Measurements from ENCODE around the gene FSHR.

GRCh38 chr2:48971801-48972200 lies 182.5 kb downstream of the FSHR start:
- TF ChIP-seq POLR2A (IDR thresholded peaks at IDR 0.05) (no peak), POLR2AphosphoS5 (IDR thresholded peaks at IDR 0.05) (no peak), CTCF (IDR thresholded peaks at IDR 0.05) (no peak), EP300 (IDR thresholded peaks at IDR 0.05) (no peak)
